Ascending aorta (tissue), 2 donors: ENCODE measurements around the gene SPATA2. TPM values are rescaled to one million over a fixed set of nuclear protein-coding genes. Genes with fewer than 3 reads are reported as not detected.
A peak's percentile ranks its signal among the peaks of the same experiment; 100 is the strongest.

Experiments used
- DNase-seq, 2 donors: peaks; one replicate each; pipeline ENCODE4 v3.0.0-alpha.2; 2019; ENCODE audit warnings: low spot score in 2 of 2
- H3K27ac ChIP-seq, 2 donors: fragments of 200-600 bp; sonication (generic); one replicate each; pipeline ENCODE4 v1.5.1; 2016 to 2017; ENCODE audit warnings: mild to moderate bottlenecking in 1 of 2
- H3K27me3 ChIP-seq: fragments of 200-600 bp; sonication (generic); one replicate; pipeline ENCODE4 v1.5.1; 2017
- H3K36me3 ChIP-seq, 2 donors: fragments of 200-600 bp; sonication (generic); one replicate each; pipeline ENCODE4 v1.5.1; 2016
- H3K4me1 ChIP-seq, 2 donors: fragments of 200-600 bp; sonication (generic); one replicate each; pipeline ENCODE4 v1.5.1; 2016 to 2017; ENCODE audit warnings: mild to moderate bottlenecking in 1 of 2
- H3K4me3 ChIP-seq, 2 donors: fragments of 200-600 bp; sonication (generic); one replicate each; pipeline ENCODE4 v1.5.1; 2016 to 2017; ENCODE audit warnings: mild to moderate bottlenecking in 1 of 2
- H3K9me3 ChIP-seq, 2 donors: fragments of 200-600 bp; sonication (generic); one replicate each; pipeline ENCODE4 v1.5.1; 2016
- intact Hi-C: fragments of 100-400 bp; cut with DNase I; formaldehyde crosslinking; loops from one replicate; pipeline ENCODE4 v1.15.1; 2023
- total RNA-seq: library from RNA; depleted of rRNA; stranded (reverse); fragments of >200 nt; gene quantifications from one replicate; pipeline ENCODE4 v1.1.0, GENCODE V29; 2016
- TF ChIP-seq, protein P1 (sequence below), 3 experiments: fragments of 200-600 bp in 2 of 3; fragments of 450-650 bp in 1 of 3; sonication (generic) in 2 of 3; IDR thresholded peaks; one replicate each; pipeline ENCODE4 v1.5.1; 2016 to 2019; ENCODE audit warnings: antibody characterized with exemption in 3 of 3, mild to moderate bottlenecking in 1 of 3, moderate library complexity in 1 of 3

Gene SPATA2
- total RNA-seq, 1 donor from 2014 or later: 7.6 TPM

DNA sequence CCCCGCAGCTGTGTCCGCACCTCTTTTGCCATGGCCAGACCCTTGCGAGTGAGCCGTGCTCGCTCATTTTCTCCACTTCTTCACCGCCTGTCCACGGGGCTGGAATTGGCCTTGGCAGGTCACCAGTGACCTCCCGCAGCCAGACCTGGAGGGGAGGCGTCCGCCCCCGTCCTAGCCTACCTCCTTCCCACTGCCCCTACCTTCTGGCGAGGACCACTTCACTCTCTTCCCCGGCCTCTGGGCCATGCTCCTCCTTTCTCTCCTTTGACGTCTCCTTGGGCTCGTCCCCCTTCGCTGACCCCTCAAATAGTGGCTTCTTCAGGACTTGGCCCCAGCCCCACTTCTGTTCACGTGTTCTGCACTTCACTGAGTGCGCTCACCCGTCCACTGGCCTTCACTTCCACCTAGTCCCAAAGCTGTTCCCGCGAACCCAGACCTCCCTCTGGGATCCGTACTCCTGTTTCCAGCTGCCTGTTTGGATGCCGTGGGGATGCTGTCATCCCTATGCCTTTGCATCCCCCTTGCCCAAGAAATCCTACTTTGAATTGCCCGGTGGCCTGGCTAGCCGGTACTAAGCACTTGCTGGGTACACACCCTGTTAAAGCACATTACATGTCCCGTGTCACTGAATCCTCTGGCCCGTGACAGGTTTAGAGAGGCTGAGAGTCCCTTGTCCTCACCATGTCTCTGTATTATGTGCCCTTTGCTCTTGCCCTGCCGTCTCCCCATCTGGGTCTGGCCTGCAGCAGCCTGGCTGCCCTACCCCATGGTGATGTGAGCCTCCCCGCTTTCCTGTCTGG is 33.0 kb downstream of the SPATA2 start:
- TF ChIP-seq, protein P1, sequence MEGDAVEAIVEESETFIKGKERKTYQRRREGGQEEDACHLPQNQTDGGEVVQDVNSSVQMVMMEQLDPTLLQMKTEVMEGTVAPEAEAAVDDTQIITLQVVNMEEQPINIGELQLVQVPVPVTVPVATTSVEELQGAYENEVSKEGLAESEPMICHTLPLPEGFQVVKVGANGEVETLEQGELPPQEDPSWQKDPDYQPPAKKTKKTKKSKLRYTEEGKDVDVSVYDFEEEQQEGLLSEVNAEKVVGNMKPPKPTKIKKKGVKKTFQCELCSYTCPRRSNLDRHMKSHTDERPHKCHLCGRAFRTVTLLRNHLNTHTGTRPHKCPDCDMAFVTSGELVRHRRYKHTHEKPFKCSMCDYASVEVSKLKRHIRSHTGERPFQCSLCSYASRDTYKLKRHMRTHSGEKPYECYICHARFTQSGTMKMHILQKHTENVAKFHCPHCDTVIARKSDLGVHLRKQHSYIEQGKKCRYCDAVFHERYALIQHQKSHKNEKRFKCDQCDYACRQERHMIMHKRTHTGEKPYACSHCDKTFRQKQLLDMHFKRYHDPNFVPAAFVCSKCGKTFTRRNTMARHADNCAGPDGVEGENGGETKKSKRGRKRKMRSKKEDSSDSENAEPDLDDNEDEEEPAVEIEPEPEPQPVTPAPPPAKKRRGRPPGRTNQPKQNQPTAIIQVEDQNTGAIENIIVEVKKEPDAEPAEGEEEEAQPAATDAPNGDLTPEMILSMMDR (IDR thresholded peaks at IDR 0.05): no peak
- peaks cover 5 to 25% of the 10 kb centered on the region in 2 donors for H3K36me3 ChIP-seq
- peak overlapping the region in 1 of 2 donors; percentile 1 for H3K27ac ChIP-seq

DNA sequence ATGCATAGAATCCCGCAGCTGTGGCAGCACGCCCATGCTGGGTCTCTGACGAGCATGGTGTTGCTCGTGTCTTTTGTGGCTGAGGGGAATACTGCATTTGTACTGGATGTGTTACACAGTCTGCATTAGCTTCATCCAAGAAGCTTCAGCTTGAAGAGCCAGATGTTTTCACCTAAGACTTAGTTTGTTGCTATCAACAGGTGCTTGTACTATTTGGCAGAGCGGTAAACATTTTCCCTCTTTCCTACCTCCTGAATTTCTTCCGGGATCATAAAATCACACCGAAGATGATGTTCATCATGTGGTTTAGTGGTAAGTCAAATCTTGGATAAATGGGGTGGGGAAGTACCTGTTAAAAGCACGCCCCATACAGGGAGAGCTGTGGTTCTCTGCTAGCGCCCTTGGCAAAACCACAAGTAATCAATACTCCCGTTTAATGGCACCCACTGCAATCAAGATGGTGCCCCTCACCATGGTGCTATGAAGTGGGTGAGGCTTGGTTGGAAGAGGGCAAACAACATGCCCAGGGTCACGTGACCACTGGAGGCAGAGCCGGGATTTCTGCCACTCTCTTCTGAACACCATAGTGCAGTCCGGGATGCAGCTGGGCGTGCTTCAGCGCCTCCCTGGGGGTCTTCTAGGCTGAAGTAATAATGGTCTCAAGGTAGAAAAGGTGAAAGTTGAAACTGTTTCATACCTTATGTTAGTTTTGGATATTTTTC is 34.4 kb downstream of the SPATA2 start:
- Histone ChIP-seq H3K9me3 (no peaks in the 10 kb centered on the region), H3K4me1 (peaks cover 14 to 31% of the 10 kb centered on the region in 2 donors), H3K36me3 (peaks cover 5 to 25% of the 10 kb centered on the region in 2 donors)

More for the DNA sequence above, 33.0 kb downstream of the SPATA2 start:
- Histone ChIP-seq H3K4me3 (no peak overlapping the region), H3K9me3 (no peaks in the 10 kb centered on the region), H3K27me3 (no peaks in the 10 kb centered on the region), H3K4me1 (peaks cover 9 to 25% of the 10 kb centered on the region in 2 donors)
- DNase-seq: no peak
- intact Hi-C loops: no loop called here

DNA sequence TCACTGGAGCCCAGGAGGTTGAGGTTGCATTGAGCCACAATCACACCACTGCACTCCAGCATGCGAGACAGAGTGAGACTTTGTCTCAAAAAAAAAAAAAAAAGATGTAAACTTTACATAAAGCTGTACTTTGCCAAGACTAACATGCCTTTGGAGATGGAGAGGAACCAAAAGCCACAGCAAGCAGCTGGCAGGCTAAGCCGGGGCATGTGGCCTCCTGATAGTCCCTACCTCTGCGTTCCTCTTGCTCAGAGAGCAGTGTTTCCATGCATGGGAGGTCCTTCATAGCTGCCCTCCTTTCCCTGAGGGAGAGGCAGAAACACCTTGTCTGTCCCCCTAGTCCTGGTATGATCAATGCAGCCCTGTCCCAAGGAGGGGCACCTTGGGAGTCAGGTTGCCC is 35.2 kb downstream of the SPATA2 start:
- intact Hi-C loops: no loop called here
- Histone ChIP-seq H3K27me3 (no peaks in the 10 kb centered on the region), H3K4me1 (peaks cover 14 to 38% of the 10 kb centered on the region in 2 donors), H3K4me3 (peak overlapping the region in 1 of 2 donors; percentile 11), H3K27ac (peak overlapping the region; percentile 62 to 70), H3K36me3 (peaks cover 5 to 20% of the 10 kb centered on the region in 2 donors), H3K9me3 (no peaks in the 10 kb centered on the region)
- no peak for DNase-seq
- TF ChIP-seq, protein P1 (IDR thresholded peaks at IDR 0.05): no peak

More for the DNA sequence above, 34.4 kb downstream of the SPATA2 start:
- no peak for DNase-seq
- TF ChIP-seq, protein P1 (IDR thresholded peaks at IDR 0.05): no peak
- H3K27me3 ChIP-seq: no peaks in the 10 kb centered on the region
- H3K4me3 ChIP-seq: peak overlapping the region in 1 of 2 donors; percentile 11
- H3K27ac ChIP-seq: peak overlapping the region; percentile 62 to 70
- intact Hi-C loops: no loop called here

DNA sequence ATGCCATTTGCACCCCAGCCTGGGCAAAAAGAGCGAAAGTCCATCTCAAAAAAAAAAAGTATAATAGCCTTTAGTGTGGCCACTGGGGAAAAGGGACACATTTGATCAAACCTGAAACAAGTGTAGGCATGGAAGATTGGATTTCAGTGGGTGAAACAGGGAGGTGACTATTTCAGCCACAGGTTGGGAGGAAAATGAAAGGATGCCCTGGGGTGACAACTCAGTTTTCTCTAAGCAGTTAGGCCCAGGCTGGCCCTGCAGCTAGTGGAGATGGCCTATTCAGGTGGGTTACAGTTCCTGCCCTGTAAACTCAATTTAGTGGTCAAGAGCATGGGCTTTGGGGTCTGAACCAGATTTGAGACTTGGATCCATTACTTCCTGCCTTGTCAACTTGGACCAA is 36.4 kb downstream of the SPATA2 start:
- Histone ChIP-seq H3K27me3 (no peaks in the 10 kb centered on the region), H3K4me1 (peaks cover 14 to 41% of the 10 kb centered on the region in 2 donors), H3K4me3 (no peak overlapping the region), H3K36me3 (peaks cover 5 to 11% of the 10 kb centered on the region in 2 donors), H3K9me3 (no peaks in the 10 kb centered on the region), H3K27ac (peak overlapping the region; percentile 4 to 46)
- intact Hi-C loops: no loop called here
- no peak for DNase-seq
- TF ChIP-seq, protein P1 (IDR thresholded peaks at IDR 0.05): no peak

DNA sequence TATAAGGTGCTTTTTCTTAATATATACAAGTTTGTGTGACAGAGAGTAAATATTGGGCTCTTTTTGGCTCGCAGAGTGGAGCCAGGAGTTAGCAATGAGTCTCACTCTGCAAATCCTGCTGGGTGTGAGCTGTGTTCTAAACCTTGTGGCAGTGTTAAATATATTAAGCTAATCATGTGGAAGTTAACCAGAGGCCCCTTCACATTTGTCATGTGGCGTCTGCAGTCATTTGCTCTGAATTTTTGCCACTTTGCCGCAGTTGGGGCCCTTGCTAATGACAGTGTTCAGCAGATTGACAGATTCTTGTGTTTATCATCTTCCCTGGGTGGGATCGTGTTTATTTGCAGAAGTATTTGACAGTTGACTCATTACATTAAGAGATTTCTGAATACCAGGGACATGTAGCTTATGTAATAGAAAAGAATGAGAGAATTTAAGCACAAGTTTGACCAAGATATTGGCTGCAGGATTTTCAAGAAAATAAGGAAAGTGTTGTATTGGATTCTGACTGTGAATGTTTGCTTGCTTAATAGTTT is 37.9 kb downstream of the SPATA2 start:
- DNase-seq: peak in 1 of 2 donors; percentile 42
- intact Hi-C loops: no loop called here

More for the DNA sequence above, 37.9 kb downstream of the SPATA2 start:
- TF ChIP-seq, protein P1 (IDR thresholded peaks at IDR 0.05): no peak
- peaks cover 0 to 3% of the 10 kb centered on the region in 2 donors for H3K36me3 ChIP-seq
- no peak overlapping the region for H3K4me3 ChIP-seq
- no peaks in the 10 kb centered on the region for H3K27me3 ChIP-seq
- peaks cover 14 to 41% of the 10 kb centered on the region in 2 donors for H3K4me1 ChIP-seq
- H3K27ac ChIP-seq: peak overlapping the region; percentile 83 to 86
- no peaks in the 10 kb centered on the region for H3K9me3 ChIP-seq
